GM19328 (cell line): ENCODE data around the gene TFIP11.

Experiments
- ATAC-seq: cut with Tn5 transposase; IDR thresholded peaks from one replicate; pipeline ENCODE4 v1.9.1; 2021; ENCODE audit warnings: mild to moderate bottlenecking, moderate library complexity; ENCODE audit not compliant: unreplicated experiment

Gene TFIP11

DNA sequence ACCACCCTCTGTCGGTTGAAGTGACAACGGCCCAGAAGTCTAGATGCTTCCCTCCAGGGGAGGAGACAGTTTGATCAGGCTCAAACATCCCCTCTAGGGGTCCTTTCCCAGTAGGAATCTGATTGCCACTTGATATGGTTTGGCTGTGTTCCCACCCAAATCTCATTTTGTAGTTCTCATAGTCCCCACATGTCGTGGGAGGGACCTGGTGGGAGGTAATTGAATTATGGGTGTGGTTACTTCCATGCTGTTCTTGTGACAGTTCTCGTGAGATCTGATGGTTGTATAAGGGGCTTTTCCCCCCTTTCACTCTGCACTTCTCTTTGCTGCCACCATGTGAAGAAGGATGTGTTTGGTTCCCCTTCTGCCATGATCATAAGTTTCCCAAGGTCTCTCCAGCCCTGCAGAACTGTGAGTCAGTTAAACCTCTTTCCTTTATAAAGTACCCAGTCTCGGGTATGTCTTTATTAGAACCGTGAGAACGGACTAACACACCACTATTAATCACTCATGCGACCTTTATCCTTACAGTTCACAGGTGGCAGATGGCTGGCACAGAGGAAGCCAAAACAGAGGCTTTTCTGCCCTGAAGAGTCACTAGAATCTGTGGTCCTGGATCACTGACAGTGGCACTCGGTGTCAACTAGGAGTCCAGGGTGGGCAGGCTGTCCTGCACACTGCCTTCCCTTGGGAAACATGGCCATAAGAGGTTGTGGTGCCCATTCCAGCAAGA is 61.7 kb downstream of the TFIP11 start:
- no peak for ATAC-seq

DNA sequence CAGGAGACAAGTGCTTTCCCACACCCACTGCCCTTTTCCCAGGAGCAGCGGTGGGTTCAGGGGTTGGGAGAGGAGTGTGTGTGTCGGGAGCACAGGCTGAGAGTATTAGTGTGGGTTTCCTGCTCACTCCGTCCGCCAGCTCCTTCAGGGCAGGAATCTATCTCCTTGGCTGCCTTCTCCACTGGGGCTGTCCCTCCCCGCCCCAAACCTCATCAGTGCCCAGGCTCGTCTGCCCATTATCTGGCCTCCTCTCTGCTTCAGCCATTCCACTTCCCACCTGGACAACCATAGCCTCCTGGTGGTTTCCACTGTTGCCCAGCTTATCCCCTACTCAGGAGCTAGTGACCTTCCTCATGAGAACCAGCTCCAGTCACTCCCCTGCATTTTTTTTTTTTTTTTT is 63.3 kb downstream of the TFIP11 start:
- no peak for ATAC-seq

DNA sequence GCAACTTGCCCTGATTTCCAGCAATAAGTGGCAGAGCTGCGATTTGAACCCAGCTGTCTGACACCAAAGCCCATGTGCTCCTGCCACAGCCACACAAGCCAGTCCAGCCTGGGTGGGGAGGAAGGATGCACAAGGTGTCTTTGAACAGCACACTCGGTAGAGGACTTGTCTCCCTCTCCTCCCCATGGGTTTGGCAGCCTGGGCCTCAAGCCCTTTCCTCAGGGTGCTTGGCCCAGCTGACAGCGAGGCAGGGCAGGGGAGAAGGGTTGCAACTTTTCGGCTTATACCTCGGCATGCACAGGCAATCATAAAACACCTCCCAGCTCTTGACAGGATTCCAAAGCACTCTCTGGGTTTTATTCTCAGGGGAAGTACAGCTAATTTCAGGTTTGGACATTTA is 63.9 kb downstream of the TFIP11 start:
- ATAC-seq = no peak

DNA sequence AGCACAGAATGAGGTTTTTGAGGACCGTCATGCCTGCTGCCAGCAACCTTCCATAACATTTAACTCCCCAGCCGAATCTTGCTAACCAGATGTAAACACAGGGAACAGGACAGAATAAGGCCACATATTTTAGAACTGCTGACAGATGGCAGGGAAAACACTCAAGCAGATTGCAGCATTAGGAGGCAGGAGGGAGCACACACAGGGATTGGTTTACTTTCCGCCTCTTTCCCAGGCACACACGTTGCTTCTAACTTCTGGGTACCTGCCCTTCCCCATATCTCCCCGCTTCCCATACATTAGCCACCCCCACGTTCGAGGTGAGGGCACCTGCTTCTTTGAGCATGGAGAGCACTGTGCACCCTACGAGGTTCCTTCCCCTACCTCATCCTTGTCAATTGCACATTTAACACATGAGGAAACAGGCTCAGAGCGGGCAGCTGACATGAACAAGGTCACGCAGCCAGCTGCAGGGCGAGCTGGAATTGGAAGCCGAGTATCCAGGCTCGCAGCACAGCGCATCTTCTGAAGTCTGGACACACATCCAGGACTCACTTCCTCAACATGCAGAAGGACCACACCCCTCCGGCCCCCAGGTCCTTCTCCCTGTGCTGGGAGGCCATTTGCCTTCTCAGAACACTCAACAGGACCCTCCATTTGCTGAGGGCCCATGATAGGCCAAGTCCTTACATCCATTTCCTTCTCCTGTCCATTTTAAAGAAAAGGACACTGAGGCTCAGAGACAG is 64.5 kb downstream of the TFIP11 start:
- ATAC-seq = no peak

DNA sequence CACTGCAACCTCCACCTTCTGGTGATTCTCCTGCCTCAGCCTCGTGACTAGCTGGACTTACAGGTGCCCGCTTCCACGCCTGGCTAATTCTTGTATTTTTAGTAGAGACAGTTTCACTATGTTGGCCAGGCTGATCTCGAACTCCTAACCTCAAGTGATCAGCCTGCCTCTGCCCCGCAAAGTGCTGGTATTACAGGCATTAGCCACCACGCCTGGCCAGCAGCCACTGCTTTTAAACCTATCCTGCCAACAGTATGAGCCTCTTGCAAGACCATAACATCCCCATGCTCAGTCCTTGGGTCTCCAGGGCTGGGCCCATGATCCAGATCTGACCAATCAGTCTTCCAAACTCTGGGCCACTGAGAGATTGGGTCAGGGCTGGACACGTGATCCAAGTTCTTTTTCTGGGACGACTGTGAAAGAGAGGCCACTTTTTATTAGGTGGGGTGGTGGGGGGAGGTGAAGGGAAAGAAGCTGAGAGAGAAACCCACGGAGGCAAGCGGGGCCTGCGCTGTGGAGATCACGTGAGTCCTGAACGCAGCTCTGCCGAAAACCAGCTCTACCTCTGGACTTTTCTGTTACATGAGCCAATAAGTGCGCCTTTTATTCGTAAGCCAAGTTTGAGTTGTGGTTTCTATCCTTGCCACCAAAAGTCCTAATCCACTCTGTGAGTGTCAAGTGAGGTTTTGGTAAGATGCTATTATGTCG is 65.3 kb downstream of the TFIP11 start:
- no peak for ATAC-seq

DNA sequence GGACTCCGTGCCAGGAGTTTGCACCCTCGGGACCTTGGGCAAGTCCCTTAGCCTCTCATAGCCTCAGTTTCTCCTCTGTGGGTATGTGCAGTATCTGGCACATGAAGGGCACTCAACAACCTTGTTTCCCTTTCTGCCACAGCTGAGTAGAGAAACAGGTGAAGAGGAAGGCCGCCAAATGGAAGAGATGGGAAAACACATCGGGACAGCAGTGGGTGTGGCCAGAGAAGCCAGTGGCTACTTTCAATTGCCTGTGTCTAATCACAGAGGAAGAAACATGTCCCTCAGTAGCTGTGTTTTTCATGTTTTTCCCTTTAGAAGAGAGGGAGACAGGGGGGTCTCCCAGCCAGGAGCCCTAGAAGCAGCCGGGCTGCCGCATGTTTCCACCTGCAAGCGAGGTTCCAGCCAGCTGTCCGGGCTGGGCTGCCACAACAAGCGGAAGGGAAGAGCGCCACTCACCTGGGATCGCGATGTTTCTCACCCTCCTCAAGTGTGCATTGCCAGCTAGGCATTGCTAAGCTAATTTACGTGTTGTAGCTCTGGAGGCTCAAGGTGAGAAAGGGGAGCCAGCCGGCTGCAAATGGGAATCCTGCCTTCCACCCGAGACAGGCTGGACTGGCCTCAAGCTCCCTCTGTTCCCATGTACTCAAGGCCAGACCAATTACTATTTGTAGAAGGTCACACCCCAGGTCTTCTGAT is 66.5 kb downstream of the TFIP11 start:
- ATAC-seq = no peak

DNA sequence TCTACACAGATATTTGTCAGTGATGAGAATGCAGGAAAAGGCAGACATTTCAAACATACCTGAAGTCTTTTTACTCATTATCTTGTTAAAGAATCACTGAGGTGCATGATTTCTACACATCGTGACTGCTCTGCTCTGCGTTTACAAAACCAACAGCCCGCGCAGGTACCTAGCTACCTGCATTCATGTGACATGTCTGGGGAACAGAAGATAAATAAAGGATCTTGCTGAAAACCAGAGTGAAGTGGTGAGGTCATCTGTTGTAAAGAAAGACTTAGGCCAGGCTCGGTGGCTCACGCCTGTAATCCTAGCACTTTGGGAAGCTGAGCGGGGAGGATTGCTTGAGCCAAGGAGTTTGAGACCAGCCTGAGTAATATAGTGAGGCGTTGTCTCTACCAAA is 67.5 kb downstream of the TFIP11 start:
- no peak for ATAC-seq

DNA sequence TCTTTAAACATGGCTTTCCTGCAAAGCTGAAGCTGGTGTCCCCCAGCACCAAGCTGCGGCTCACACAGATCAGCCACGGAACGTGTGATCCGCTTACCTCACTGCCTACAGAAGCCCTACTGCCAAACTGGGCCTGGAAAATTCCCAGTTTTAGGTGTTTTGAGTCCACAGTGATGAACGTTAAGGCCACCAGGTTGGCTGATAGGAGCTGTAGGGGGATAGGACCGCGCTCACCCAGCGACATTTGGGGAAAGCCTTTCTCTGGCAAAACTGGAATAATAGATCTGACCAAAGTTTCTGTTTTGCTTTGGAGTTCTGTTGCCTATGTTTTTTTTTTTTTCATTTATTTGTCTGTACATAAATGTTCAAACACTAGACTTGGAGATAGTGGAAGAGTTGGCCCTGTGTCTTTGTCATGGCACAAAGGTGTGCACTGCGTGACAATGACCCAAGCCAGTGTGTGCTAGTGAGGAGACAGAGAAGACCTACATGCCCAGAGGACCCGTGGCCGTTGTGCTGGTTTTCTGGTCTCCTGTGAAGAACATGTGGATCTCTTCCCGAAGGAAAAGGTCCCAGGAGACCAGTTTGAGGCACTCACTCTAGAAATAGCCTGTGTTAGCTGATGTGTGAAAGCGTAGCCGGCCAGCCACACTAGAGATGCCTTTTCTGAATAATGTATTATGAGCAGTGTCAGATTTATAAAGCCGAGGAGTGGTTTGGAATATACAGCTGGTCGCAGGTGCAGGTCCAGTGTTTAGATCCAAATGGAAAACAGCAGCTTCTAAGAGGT is 68.2 kb downstream of the TFIP11 start:
- ATAC-seq = no peak

DNA sequence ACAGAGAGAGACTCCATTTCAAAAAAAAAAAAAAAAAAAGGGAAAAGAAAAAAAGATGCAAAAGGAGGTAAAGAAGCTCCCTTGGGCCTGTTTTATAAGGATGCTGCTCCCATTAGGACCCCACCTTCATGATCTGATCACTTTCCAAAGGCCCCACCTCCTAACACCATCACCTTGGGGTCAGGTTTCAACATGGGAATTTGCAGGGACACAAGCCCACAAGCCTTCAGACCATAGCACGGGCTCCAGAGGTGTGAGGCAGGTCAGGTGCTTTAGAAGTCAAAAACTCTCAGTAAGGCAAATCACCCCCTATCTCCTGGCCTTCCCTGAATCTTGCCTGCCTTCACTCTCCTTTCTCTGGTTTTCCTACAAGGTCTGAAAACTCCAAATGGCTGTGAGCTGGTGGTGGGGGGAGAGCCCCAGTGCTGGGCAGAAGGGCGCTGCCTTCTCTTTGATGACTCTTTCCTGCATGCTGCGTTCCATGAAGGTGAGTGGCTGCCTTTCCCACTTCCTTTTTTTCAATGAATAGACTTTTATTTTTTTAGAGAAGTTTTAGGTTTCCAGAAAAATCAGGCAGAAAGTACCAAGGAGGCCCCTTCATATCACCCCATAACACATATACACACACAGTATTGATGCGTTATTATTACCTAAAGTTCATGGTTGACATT is 70.1 kb downstream of the TFIP11 start:
- ATAC-seq = no peak
